GM21360 (cell line): ENCODE data around the gene LYPD1.
"Not testable (repeated sequence)": the region's sequence is repeated elsewhere in the genome, so short reads cannot be mapped to it uniquely, and the experiment has no call there.

Experiments used
- ATAC-seq: cut with Tn5 transposase; IDR thresholded peaks from one replicate; pipeline ENCODE4 v1.9.1; 2021; ENCODE audit warnings: mild to moderate bottlenecking, moderate library complexity; ENCODE audit not compliant: unreplicated experiment

Gene LYPD1

GRCh38 chr2:132669908-132670495 is at the start of gene LYPD1:
TSS of gene LYPD1 (minus strand) at chr2:132670205. CDS start at chr2:132669932, 273 bp downstream.
- no peak for ATAC-seq

DNA sequence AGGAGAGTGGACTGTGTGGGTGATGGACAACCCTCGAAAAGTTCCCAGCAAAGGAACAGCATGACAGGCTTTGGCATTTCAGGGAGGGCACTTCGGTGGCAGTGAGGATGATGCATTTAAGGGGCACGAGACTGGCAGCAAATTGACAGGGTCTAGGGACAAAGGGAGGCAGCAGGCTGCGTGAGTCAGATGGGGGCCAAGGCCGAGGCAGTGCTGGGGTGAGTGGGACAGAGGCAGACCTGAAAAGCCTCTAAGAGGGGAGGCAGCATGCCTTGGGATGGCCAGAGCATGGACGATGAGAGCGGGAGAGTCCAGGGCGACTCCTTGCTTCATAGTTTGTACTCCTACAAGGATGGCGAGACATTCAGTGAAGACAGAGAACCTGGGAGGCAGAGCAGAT is 49.5 kb upstream of the LYPD1 start:
- ATAC-seq: no peak

- no peak for ATAC-seq
These were observed 46.9 kb upstream of the LYPD1 start for GRCh38 chr2:132716954-132717353.

GRCh38 chr2:132715386-132716351 is 45.7 kb upstream of the LYPD1 start:
- no peak for ATAC-seq

- no peak for ATAC-seq
These were observed 33.4 kb upstream of the LYPD1 start for GRCh38 chr2:132703396-132703795.

- ATAC-seq: no peak
These were observed 31.8 kb upstream of the LYPD1 start for GRCh38 chr2:132701810-132702209.

DNA sequence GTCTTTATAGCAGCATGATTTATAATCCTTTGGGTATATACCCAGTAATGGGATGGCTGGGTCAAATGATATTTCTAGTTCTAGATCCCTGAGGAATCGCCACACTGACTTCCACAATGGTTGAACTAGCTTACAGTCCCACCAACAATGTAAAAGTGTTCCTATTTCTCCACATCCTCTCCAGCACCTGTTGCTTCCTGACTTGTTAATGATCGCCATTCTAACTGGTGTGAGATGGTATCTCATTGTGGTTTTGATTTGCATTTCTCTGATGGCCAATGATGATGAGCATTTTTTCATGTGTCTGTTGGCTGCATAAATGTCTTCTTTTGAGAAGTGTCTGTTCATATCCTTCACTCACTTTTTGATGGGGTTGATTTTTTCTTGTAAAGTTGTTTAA is 29.8 kb upstream of the LYPD1 start:
- ATAC-seq: not testable (repeated sequence)

- ATAC-seq: not testable (repeated sequence)
These were observed 28.3 kb upstream of the LYPD1 start for GRCh38 chr2:132698347-132698746.

GRCh38 chr2:132697556-132698205 is 27.7 kb upstream of the LYPD1 start:
- ATAC-seq: no peak

- no peak for ATAC-seq
These were observed 22.8 kb upstream of the LYPD1 start for GRCh38 chr2:132692816-132693215.

DNA sequence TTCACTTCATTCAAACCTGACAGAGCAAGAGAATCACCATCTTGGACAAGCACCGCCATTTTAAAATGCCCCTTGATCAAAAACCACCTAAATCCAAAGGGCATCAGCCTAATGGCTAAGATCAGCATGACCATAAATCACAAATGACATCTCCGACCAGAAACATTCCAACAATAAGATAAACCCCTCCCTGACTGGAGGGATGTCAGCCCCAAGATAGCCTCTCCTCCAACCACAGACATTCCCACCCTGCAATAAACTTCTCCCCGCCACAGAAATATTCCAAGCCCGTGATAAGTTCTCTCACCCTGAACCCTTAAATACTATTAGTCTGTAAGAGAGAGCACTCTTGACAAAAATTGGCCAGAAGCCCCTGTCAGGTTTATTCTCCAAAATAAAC is 21.6 kb upstream of the LYPD1 start:
- ATAC-seq: no peak

DNA sequence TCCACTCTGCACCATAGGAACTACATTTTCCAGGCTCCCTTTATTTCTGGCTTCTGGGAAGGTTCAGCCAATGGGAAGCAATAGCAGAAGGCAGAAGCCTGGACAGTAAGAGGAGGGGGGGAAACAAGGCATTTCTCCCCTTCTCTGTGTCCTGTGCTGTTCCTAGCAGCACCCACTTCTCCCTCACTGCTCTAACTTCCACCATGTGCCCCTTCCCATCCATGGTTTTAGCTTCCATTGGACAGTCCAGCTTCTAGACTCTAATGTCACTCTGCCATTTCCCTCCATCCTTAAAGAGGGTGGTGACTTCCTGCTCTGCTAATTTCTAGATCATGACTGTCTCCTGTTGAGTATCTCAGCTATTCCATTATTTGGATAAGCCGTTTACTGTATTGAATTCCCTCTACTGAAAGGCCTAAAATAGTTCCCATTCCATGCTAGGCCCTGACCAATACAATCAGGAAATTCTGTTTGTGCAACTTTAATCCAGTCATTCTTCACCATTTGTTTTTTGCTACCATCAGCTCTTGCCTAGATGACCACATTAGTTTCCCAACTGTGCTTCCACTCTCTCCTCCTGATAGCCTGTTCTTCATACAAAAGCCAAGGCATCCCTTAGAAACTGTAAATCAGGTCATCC is 20.8 kb upstream of the LYPD1 start:
- no peak for ATAC-seq

- no peak for ATAC-seq
These were observed 11.8 kb upstream of the LYPD1 start for GRCh38 chr2:132681766-132682165.

DNA sequence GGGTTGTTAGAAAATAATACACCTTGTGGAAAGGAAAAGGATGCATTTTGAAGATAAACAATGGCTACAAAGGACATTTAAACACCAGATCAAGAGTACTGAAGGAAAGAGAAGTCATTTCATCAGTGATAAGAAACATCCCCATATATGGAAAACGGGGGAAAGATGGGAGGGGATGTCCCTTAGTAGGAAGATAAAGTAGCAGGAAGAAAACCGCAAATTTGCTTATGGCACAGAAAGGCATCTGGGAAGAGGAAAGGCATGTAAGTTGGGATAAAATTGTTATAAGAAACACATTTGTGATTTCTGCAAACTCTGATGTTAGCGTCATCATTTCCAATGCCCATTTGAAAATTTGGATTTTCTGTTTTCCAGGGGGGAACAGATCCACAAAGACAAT is 10.5 kb upstream of the LYPD1 start:
- ATAC-seq: no peak

- ATAC-seq: no peak
These were observed 8.5 kb upstream of the LYPD1 start for GRCh38 chr2:132678483-132678882.

- ATAC-seq: no peak
These were observed 7.7 kb upstream of the LYPD1 start for GRCh38 chr2:132677661-132678060.

DNA sequence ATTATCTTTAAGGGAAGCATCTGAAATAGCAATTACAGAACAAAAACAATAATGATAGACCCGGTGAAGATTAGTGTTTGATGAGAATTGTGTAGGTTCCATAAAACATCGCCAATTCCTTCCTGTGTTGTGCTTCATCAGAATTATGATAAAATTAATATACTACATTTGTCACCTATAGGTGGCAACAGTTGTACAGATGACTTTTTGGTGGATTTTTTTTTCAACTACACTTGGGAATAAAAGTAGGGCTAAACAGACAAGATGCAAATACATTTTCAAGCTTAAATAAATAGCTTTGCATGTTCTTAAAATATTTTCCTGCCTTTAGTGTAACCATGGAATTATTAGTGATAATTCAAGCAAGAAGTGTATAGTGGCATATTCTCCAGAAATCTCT is 7.0 kb upstream of the LYPD1 start:
- ATAC-seq: no peak

DNA sequence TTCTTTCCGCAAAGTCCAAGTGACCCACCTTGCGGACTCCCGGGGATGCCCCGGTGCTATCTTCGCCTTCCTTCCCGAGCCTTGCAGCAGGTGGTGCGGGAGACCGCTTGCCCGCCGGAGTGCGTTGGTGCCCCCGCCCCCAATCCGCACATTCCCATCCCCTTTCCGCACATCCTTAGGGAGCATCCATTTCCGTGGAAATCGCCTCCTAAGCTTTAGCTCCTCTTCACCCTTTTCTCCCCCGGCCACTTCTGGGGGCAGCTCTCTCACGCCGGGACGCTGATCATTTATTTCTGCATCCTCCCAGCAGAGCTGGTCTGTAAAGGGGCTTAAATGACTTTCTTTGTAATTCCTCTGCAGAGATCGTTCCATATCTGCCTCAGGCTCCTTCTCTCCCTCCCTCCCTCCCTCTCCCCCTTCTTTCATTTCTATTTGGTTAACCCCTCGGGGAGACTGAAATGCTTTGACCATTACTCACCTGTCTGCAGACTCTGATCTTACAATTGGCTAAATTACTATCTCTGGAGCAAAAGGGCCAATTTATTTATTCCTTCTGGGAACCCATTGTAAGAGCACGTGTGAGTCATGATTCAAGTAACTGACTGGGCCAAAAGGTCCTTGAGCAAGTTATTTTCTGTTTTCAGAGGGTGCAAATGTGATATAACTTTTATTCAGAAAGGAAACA is 1.3 kb upstream of the LYPD1 start:
- ATAC-seq: no peak

GRCh38 chr2:132670496-132671150 is 618 bp upstream of the LYPD1 start:
- no peak for ATAC-seq
